ENCODE results near the gene ARMC6. TPM values are rescaled to one million over a fixed set of nuclear protein-coding genes. Genes with fewer than 3 reads are reported as not detected.

Gene ARMC6
- total and polyA plus RNA-seq, 2 of the 13 experiments (the other 11 are each of a cell fraction or from before 2014, with no cell fraction given), result 16.2 to 36.8 TPM

GRCh38 chr19:19063183-19064097, 30.0 kb downstream of the ARMC6 start, which contains the start of gene SLC25A42 (continued):
- TF ChIP-seq ZFP91 (CRISPR knock-in tag; IDR thresholded peaks at IDR 0.05; ENCODE audit: borderline replicate concordance) (peak; percentile 92), ZNF362 (CRISPR knock-in tag; IDR thresholded peaks at IDR 0.05; ENCODE audit: borderline replicate concordance) (no peak), ZSCAN25 (CRISPR knock-in tag; IDR thresholded peaks at IDR 0.05) (0 out of 2 replicates have a peak, but pooled peaks have one; percentile 43), NFYC (CRISPR knock-in tag; IDR thresholded peaks at IDR 0.05) (peak; percentile 96), SPEN (CRISPR knock-in tag; IDR thresholded peaks at IDR 0.05; ENCODE audit: low read depth) (peak; percentile 77; the same call in 1 of the 2 replicates), ZBTB26 (CRISPR knock-in tag; IDR thresholded peaks at IDR 0.05; ENCODE audit: borderline replicate concordance) (peak; percentile 37; the same call in 1 of the 2 replicates), SALL1 (CRISPR knock-in tag; IDR thresholded peaks at IDR 0.05) (peak; percentile 68), RERE (CRISPR knock-in tag; IDR thresholded peaks at IDR 0.05; ENCODE audit: low read depth) (no peak), HNRNPLL (IDR thresholded peaks at IDR 0.05; ENCODE audit: low read depth, low read length, poor library complexity, severe bottlenecking) (peak; percentile 68), ZNF615 (CRISPR knock-in tag; IDR thresholded peaks at IDR 0.05; ENCODE audit: borderline replicate concordance) (no peak), SMAD1 (CRISPR knock-in tag; IDR thresholded peaks at IDR 0.05; ENCODE audit: borderline replicate concordance, low read depth) (peak; percentile 88; the same call in 1 of the 2 replicates), RXRB (CRISPR knock-in tag; IDR thresholded peaks at IDR 0.05; ENCODE audit: borderline replicate concordance) (peak; percentile 39; the same call in 1 of the 2 replicates), TBX2 (CRISPR knock-in tag; IDR thresholded peaks at IDR 0.05; ENCODE audit: borderline replicate concordance) (peak; percentile 82), SIN3A (IDR thresholded peaks at IDR 0.05; ENCODE audit: borderline replicate concordance, low read depth, low read length) (peak; percentile 61; the same call in 1 of the 2 replicates), THRA (CRISPR knock-in tag; IDR thresholded peaks at IDR 0.05; ENCODE audit: borderline replicate concordance) (peak; percentile 88; the same call in 1 of the 2 replicates)

All from HepG2 (cell line).